SH-SY5Y (cell line): ENCODE data around the gene TNS4.

Experiments used
- GATA2 ChIP-seq: IDR thresholded peaks from 2 replicates; pipeline ENCODE4 v1.6.1; 2011; ENCODE audit warnings: mild to moderate bottlenecking, low read depth, low read length
- GATA3 ChIP-seq: IDR thresholded peaks from 2 replicates; pipeline ENCODE4 v1.6.1; 2011; ENCODE audit warnings: low read depth, mild to moderate bottlenecking, low read length, moderate library complexity

GRCh38 chr17:40495140-40495539 is 6.3 kb downstream of the TNS4 start:
- TF ChIP-seq GATA3 (no peak), GATA2 (no peak)
